Chondrocyte (in vitro differentiated cells): Measurements from ENCODE around the gene ATP6AP1. TPM values are rescaled to one million over a fixed set of nuclear protein-coding genes. Genes with fewer than 3 reads are reported as not detected.

Experiments
- DNase-seq: peaks from one replicate; pipeline ENCODE4 v3.0.0; 2021; ENCODE audit warnings: mixed read lengths, low spot score
- H3K27ac Mint-ChIP-seq: one replicate; pipeline ENCODE4 v1.8.0; 2021; ENCODE audit warnings: mild to moderate bottlenecking, moderate library complexity, mixed read lengths; ENCODE audit not compliant: unreplicated experiment
- H3K27me3 Mint-ChIP-seq: 2 replicates; pipeline ENCODE4 v1.8.0; 2021; ENCODE audit warnings: low read depth, mixed read lengths
- H3K36me3 Mint-ChIP-seq: 2 replicates; pipeline ENCODE4 v1.8.0; 2021; ENCODE audit warnings: low read depth, mixed read lengths
- H3K4me1 Mint-ChIP-seq: 2 replicates; pipeline ENCODE4 v1.8.0; 2021; ENCODE audit warnings: low read depth, mild to moderate bottlenecking, mixed read lengths
- H3K4me3 Mint-ChIP-seq: one replicate; pipeline ENCODE4 v1.8.0; 2021; ENCODE audit warnings: mild to moderate bottlenecking, moderate library complexity, mixed read lengths; ENCODE audit not compliant: unreplicated experiment
- H3K9me3 Mint-ChIP-seq: 2 replicates; pipeline ENCODE4 v1.8.0; 2021; ENCODE audit warnings: low read depth, mixed read lengths
- CTCF ChIP-seq: fragments of 200-600 bp; sonication (generic); IDR thresholded peaks from 2 replicates; pipeline ENCODE4 v1.5.0; 2021; ENCODE audit warnings: antibody characterized with exemption, mild to moderate bottlenecking, moderate library complexity
- total RNA-seq: library from RNA; stranded (reverse); gene quantifications from 3 replicates; pipeline ENCODE4 v1.2.1, GENCODE V29; 2021

ATP6AP1 gene
- total RNA-seq, 1 donor from 2014 or later: 136 TPM

- Mint-ChIP-seq H3K27me3 (no peaks in the 10 kb centered on the region), H3K9me3 (no peaks in the 10 kb centered on the region), H3K4me1 (peaks cover 10% of the 10 kb centered on the region), H3K4me3 (no peak overlapping the region), H3K27ac (peak overlapping the region; percentile 17), H3K36me3 (peaks cover 17% of the 10 kb centered on the region)
- TF ChIP-seq CTCF: no peak
- DNase-seq: no peak
These were observed 25.3 kb upstream of the ATP6AP1 start for GRCh38 chrX:154403192-154403591.

- Mint-ChIP-seq H3K4me3 (no peak overlapping the region), H3K27ac (no peak overlapping the region), H3K4me1 (peaks cover 17% of the 10 kb centered on the region), H3K36me3 (peaks cover 15% of the 10 kb centered on the region), H3K27me3 (no peaks in the 10 kb centered on the region), H3K9me3 (no peaks in the 10 kb centered on the region)
- TF ChIP-seq CTCF: no peak
- no peak for DNase-seq
These were observed 24.6 kb upstream of the ATP6AP1 start for GRCh38 chrX:154403858-154404257.

- H3K27me3 Mint-ChIP-seq: no peaks in the 10 kb centered on the region
- DNase-seq: no peak
- peaks cover 6% of the 10 kb centered on the region for H3K36me3 Mint-ChIP-seq
- no peaks in the 10 kb centered on the region for H3K9me3 Mint-ChIP-seq
- no peak overlapping the region for H3K4me3 Mint-ChIP-seq
- H3K4me1 Mint-ChIP-seq: peaks cover 19% of the 10 kb centered on the region
- no peak overlapping the region for H3K27ac Mint-ChIP-seq
- no peak for TF ChIP-seq CTCF
These were observed 23.8 kb upstream of the ATP6AP1 start for GRCh38 chrX:154404625-154405192.

- peak overlapping the region; percentile 82 for H3K4me3 Mint-ChIP-seq
- TF ChIP-seq CTCF: no peak
- no peaks in the 10 kb centered on the region for H3K9me3 Mint-ChIP-seq
- H3K36me3 Mint-ChIP-seq: peaks cover 3% of the 10 kb centered on the region
- peaks cover 19% of the 10 kb centered on the region for H3K4me1 Mint-ChIP-seq
- DNase-seq: no peak
- H3K27ac Mint-ChIP-seq: peak overlapping the region; percentile 87
- H3K27me3 Mint-ChIP-seq: no peaks in the 10 kb centered on the region
These were observed 19.7 kb upstream of the ATP6AP1 start for GRCh38 chrX:154408659-154409221.

- Mint-ChIP-seq H3K27ac (peak within 1 kb of the TSS; percentile 87), H3K9me3 (no peaks in the 10 kb centered on the region), H3K36me3 (peaks cover 3% of the 10 kb centered on the region), H3K4me1 (peaks cover 19% of the 10 kb centered on the region), H3K27me3 (no peaks in the 10 kb centered on the region), H3K4me3 (peak within 1 kb of the TSS; percentile 82)
- no peak for TF ChIP-seq CTCF
- no peak for DNase-seq
These were observed 19.1 kb upstream of the ATP6AP1 start, which contains the start of gene DNASE1L1 for GRCh38 chrX:154409222-154409871. TSS of gene DNASE1L1 (minus strand) at chrX:154409254. CDS start at chrX:154405568, 3,686 bp downstream.
